ENCODE measurements around the gene MPST. TPM values are rescaled to one million over a fixed set of nuclear protein-coding genes. Genes with fewer than 3 reads are reported as not detected.

MPST gene
- total RNA-seq, 1 experiment from 2014 or later: 66.6 TPM

GRCh38 chr22:37036655-37037377 lies 17.3 kb downstream of the MPST start:
- no peaks in the 10 kb centered on the region for H3K36me3 ChIP-seq (ENCODE audit: insufficient read depth, low read length, poor library complexity, severe bottlenecking)
- no peaks in the 10 kb centered on the region for H3K9me3 ChIP-seq (ENCODE audit: low read depth, low read length, poor library complexity, severe bottlenecking)
- intact Hi-C loops (cut with micrococcal nuclease; ENCODE audit: unreplicated experiment): no loop called here
- no peaks in the 10 kb centered on the region for H3K27me3 ChIP-seq (replicated peaks; ENCODE audit: insufficient read depth, low read depth, low read length, poor library complexity)
- no TSS peak for BruUV-seq (replicated peaks)
- DNase-seq (ENCODE audit: low spot score): no peak
- peaks cover 27% of the 10 kb centered on the region for H3K4me1 ChIP-seq (ENCODE audit: insufficient read depth, low read length, poor library complexity, severe bottlenecking)
- ChIA-PET CTCF (no interaction called here), POLR2A (ENCODE audit: low non-redundant PET) (no interaction called here)
- no peak overlapping the region for H3K27ac ChIP-seq (ENCODE audit: low read depth, low read length, poor library complexity, severe bottlenecking)
- TF ChIP-seq EZH2 (IDR thresholded peaks at IDR 0.05; ENCODE audit: borderline replicate concordance, low read depth, low read length, poor library complexity, severe bottlenecking): no peak
- TF ChIP-seq, protein P1, sequence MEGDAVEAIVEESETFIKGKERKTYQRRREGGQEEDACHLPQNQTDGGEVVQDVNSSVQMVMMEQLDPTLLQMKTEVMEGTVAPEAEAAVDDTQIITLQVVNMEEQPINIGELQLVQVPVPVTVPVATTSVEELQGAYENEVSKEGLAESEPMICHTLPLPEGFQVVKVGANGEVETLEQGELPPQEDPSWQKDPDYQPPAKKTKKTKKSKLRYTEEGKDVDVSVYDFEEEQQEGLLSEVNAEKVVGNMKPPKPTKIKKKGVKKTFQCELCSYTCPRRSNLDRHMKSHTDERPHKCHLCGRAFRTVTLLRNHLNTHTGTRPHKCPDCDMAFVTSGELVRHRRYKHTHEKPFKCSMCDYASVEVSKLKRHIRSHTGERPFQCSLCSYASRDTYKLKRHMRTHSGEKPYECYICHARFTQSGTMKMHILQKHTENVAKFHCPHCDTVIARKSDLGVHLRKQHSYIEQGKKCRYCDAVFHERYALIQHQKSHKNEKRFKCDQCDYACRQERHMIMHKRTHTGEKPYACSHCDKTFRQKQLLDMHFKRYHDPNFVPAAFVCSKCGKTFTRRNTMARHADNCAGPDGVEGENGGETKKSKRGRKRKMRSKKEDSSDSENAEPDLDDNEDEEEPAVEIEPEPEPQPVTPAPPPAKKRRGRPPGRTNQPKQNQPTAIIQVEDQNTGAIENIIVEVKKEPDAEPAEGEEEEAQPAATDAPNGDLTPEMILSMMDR (conservative IDR thresholded peaks at IDR 0.05; ENCODE audit: low read depth, low read length): no peak
- no peak overlapping the region for H3K4me3 ChIP-seq (ENCODE audit: low read depth, low read length, poor library complexity, severe bottlenecking)

DNA sequence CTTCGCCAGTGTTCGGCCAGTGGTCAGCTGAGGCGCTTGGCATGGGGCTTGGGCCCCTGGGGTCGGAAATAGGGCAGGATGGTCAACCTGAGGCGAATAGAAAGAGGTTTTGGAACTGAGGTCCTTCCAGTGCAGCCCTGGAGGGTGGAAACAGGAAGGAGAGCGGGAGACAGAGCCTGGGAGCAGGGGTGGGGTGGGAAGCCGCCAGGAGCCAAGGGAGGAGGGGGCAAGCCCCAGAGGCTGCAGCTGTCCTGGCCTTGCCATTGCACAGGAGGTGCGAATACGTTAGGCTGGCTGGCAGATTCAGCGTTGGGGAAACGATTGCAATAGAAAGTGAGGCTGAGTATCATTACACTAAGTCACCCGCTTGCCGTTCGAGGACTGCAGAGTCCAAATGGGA lies 18.1 kb downstream of the MPST start:
- intact Hi-C loops (cut with micrococcal nuclease; ENCODE audit: unreplicated experiment): no loop called here
- Histone ChIP-seq H3K4me1 (ENCODE audit: insufficient read depth, low read length, poor library complexity, severe bottlenecking) (peaks cover 23% of the 10 kb centered on the region), H3K27ac (ENCODE audit: low read depth, low read length, poor library complexity, severe bottlenecking) (no peak overlapping the region), H3K4me3 (ENCODE audit: low read depth, low read length, poor library complexity, severe bottlenecking) (no peak overlapping the region), H3K36me3 (ENCODE audit: insufficient read depth, low read length, poor library complexity, severe bottlenecking) (no peaks in the 10 kb centered on the region), H3K27me3 (replicated peaks; ENCODE audit: insufficient read depth, low read depth, low read length, poor library complexity) (no peaks in the 10 kb centered on the region), H3K9me3 (ENCODE audit: low read depth, low read length, poor library complexity, severe bottlenecking) (no peaks in the 10 kb centered on the region)
- DNase-seq (ENCODE audit: low spot score): no peak
- ChIA-PET POLR2A (ENCODE audit: low non-redundant PET) (no interaction called here), CTCF (no interaction called here)
- BruUV-seq (replicated peaks): no TSS peak
- TF ChIP-seq EZH2 (IDR thresholded peaks at IDR 0.05; ENCODE audit: borderline replicate concordance, low read depth, low read length, poor library complexity, severe bottlenecking): no peak
- TF ChIP-seq, protein P1 (conservative IDR thresholded peaks at IDR 0.05; ENCODE audit: low read depth, low read length): no peak

GRCh38 chr22:37039466-37039865 lies 19.9 kb downstream of the MPST start:
- ChIA-PET POLR2A (ENCODE audit: low non-redundant PET) (no interaction called here), CTCF (no interaction called here)
- intact Hi-C loops (cut with micrococcal nuclease; ENCODE audit: unreplicated experiment): no loop called here
- TF ChIP-seq EZH2 (IDR thresholded peaks at IDR 0.05; ENCODE audit: borderline replicate concordance, low read depth, low read length, poor library complexity, severe bottlenecking): no peak
- TF ChIP-seq, protein P1 (conservative IDR thresholded peaks at IDR 0.05; ENCODE audit: low read depth, low read length): no peak
- no TSS peak for BruUV-seq (replicated peaks)
- Histone ChIP-seq H3K27ac (ENCODE audit: low read depth, low read length, poor library complexity, severe bottlenecking) (no peak overlapping the region), H3K9me3 (ENCODE audit: low read depth, low read length, poor library complexity, severe bottlenecking) (no peaks in the 10 kb centered on the region), H3K27me3 (replicated peaks; ENCODE audit: insufficient read depth, low read depth, low read length, poor library complexity) (no peaks in the 10 kb centered on the region), H3K36me3 (ENCODE audit: insufficient read depth, low read length, poor library complexity, severe bottlenecking) (no peaks in the 10 kb centered on the region), H3K4me1 (ENCODE audit: insufficient read depth, low read length, poor library complexity, severe bottlenecking) (peaks cover 28% of the 10 kb centered on the region), H3K4me3 (ENCODE audit: low read depth, low read length, poor library complexity, severe bottlenecking) (no peak overlapping the region)
- DNase-seq (ENCODE audit: low spot score): no peak

Measured in A673 (cell line).